ENCODE results near the gene MFSD12. TPM values are rescaled to one million over a fixed set of nuclear protein-coding genes. Genes with fewer than 3 reads are reported as not detected.

The MFSD12 gene
- polyA plus RNA-seq, 3 donors: 47.9 to 150 (median 55.5) TPM

- no peak overlapping the region for H2AFZ ChIP-seq (ENCODE audit: insufficient read depth, low read depth, low read length, poor library complexity, severe bottlenecking)
- H3K4me2 ChIP-seq (replicated peaks; ENCODE audit: extremely low read depth, low read length, poor library complexity, severe bottlenecking): no peak overlapping the region
- TF ChIP-seq CTCF (IDR thresholded peaks at IDR 0.05): no peak
- H3K36me3 ChIP-seq (replicated peaks in 1 of 2; ENCODE audit: control insufficient read depth in 1 of 2, insufficient read depth in 2 of 2, low read length in 2 of 2): no peaks in the 10 kb centered on the region
- no peak overlapping the region for H3K27ac ChIP-seq (ENCODE audit: low read depth in 1 of 2, low read length in 2 of 2)
- no peaks in the 10 kb centered on the region for H3K79me2 ChIP-seq (ENCODE audit: insufficient read depth, low read length)
- Mint-ChIP-seq H3K9me3 (peaks cover 0 to 4% (median 2%) of the 10 kb centered on the region in 7 donors), H3K36me3 (no peaks in the 10 kb centered on the region), H3K4me1 (no peaks in the 10 kb centered on the region), H3K27ac (no peak overlapping the region), H3K4me3 (no peak overlapping the region), H3K27me3 (ENCODE audit: low read depth in 3 of 3) (peaks cover 4 to 8% (median 6%) of the 10 kb centered on the region in 3 donors)
- no peak overlapping the region for H3K9ac ChIP-seq (ENCODE audit: insufficient read depth, low read length, poor library complexity, severe bottlenecking)
- DNase-seq: no peak
- H3K4me3 ChIP-seq (replicated peaks in 1 of 3; ENCODE audit: low read depth in 2 of 3, low read length in 3 of 3): no peak overlapping the region
- H3K4me1 ChIP-seq (ENCODE audit: control insufficient read depth in 1 of 2, insufficient read depth in 2 of 2, low read length in 2 of 2): peaks cover 0 to under 1% of the 10 kb centered on the region in 2 donors
- peaks cover 7 to 16% of the 10 kb centered on the region in 2 donors for H3K27me3 ChIP-seq (ENCODE audit: control insufficient read depth in 2 of 2, insufficient read depth in 2 of 2, low read length in 2 of 2)
- intact Hi-C loops (cut with micrococcal nuclease): no loop called here
- no peaks in the 10 kb centered on the region for H3K9me3 ChIP-seq (replicated peaks in 1 of 2; ENCODE audit: control insufficient read depth in 1 of 2, insufficient read depth in 1 of 2, low read length in 2 of 2)
- 100% methylated on average over 4 of the region's 12 CpGs for WGBS (ENCODE audit: insufficient coverage)
- no peaks in the 10 kb centered on the region for H4K20me1 ChIP-seq (ENCODE audit: insufficient read depth, low read length)
Measured at GRCh38 chr19:3601021-3601420, 43.6 kb upstream of the MFSD12 start.

- Histone ChIP-seq H3K36me3 (replicated peaks in 1 of 2; ENCODE audit: control insufficient read depth in 1 of 2, insufficient read depth in 2 of 2, low read length in 2 of 2) (no peaks in the 10 kb centered on the region), H3K27ac (ENCODE audit: low read depth in 1 of 2, low read length in 2 of 2) (no peak overlapping the region), H3K4me3 (replicated peaks in 1 of 3; ENCODE audit: low read depth in 2 of 3, low read length in 3 of 3) (no peak overlapping the region), H3K79me2 (ENCODE audit: insufficient read depth, low read length) (no peaks in the 10 kb centered on the region), H3K4me2 (replicated peaks; ENCODE audit: extremely low read depth, low read length, poor library complexity, severe bottlenecking) (no peak overlapping the region), H2AFZ (ENCODE audit: insufficient read depth, low read depth, low read length, poor library complexity, severe bottlenecking) (no peak overlapping the region), H3K9me3 (replicated peaks in 1 of 2; ENCODE audit: control insufficient read depth in 1 of 2, insufficient read depth in 1 of 2, low read length in 2 of 2) (no peaks in the 10 kb centered on the region), H3K9ac (ENCODE audit: insufficient read depth, low read length, poor library complexity, severe bottlenecking) (no peak overlapping the region), H3K4me1 (ENCODE audit: control insufficient read depth in 1 of 2, insufficient read depth in 2 of 2, low read length in 2 of 2) (no peaks in the 10 kb centered on the region), H3K27me3 (ENCODE audit: control insufficient read depth in 2 of 2, insufficient read depth in 2 of 2, low read length in 2 of 2) (peaks cover 0 to 3% of the 10 kb centered on the region in 2 donors), H4K20me1 (ENCODE audit: insufficient read depth, low read length) (no peaks in the 10 kb centered on the region)
- TF ChIP-seq CTCF (IDR thresholded peaks at IDR 0.05): no peak
- Mint-ChIP-seq H3K36me3 (no peaks in the 10 kb centered on the region), H3K4me3 (no peak overlapping the region), H3K4me1 (no peaks in the 10 kb centered on the region), H3K27ac (no peak overlapping the region), H3K27me3 (ENCODE audit: low read depth in 3 of 3) (peaks cover 4 to 8% (median 6%) of the 10 kb centered on the region in 3 donors), H3K9me3 (peaks cover 0 to 4% (median 2%) of the 10 kb centered on the region in 7 donors)
- intact Hi-C loops (cut with micrococcal nuclease): no loop called here
- no peak for DNase-seq
- 96% methylated on average over 26 of the region's 28 CpGs for WGBS (ENCODE audit: insufficient coverage)
Measured at GRCh38 chr19:3599776-3600187, 42.4 kb upstream of the MFSD12 start.
